PC-9 (cell line): ENCODE results near the gene MISP3. TPM values are rescaled to one million over a fixed set of nuclear protein-coding genes. Genes with fewer than 3 reads are reported as not detected.

Experiments used
- BruUV-seq: library from RNA; stranded (reverse); fragments of 400-500 nt; replicated peaks from 2 replicates; lab custom pipeline; 2021; lab: Mats Ljungman, UMichigan
- CTCF ChIA-PET: fragments of 300-600 bp; sonication (Branson Sonifier 250); formaldehyde crosslinking; loops from one replicate; lab custom pipeline; 2022; ENCODE audit warnings: antibody characterized with exemption; lab: Charles Lee
- POLR2A ChIA-PET: fragments of 300-600 bp; sonication (Branson Sonifier 250); formaldehyde crosslinking; loops from one replicate; lab custom pipeline; 2022; ENCODE audit warnings: antibody characterized with exemption; ENCODE audit not compliant: unreplicated experiment; lab: Charles Lee
- DNase-seq, 2 experiments: peaks; one replicate each; pipeline versions ENCODE4 v3.0.0 to v3.0.0-alpha.2; 2015 to 2022; ENCODE audit warnings: mixed read lengths in 1 of 2
- H2AFZ ChIP-seq: fragments of 200-600 bp; sonication (generic); 2 replicates; pipeline ENCODE4 v1.8.1; 2017; ENCODE audit warnings: antibody characterized with exemption
- H3F3A ChIP-seq: fragments of 200-600 bp; sonication (generic); 2 replicates; pipeline ENCODE4 v1.8.1; 2017; ENCODE audit warnings: antibody characterized with exemption, mild to moderate bottlenecking, low read depth; ENCODE audit not compliant: insufficient read depth
- H3K27ac ChIP-seq: fragments of 200-600 bp; sonication (generic); 2 replicates; pipeline ENCODE4 v1.6.1; 2016; ENCODE audit warnings: mixed run types
- H3K27me3 ChIP-seq: fragments of 200-600 bp; sonication (generic); 2 replicates; pipeline ENCODE4 v1.6.1; 2016; ENCODE audit warnings: low read depth, mixed run types; ENCODE audit not compliant: insufficient read depth
- H3K36me3 ChIP-seq: fragments of 200-600 bp; sonication (generic); 2 replicates; pipeline ENCODE4 v1.6.1; 2016; ENCODE audit warnings: low read depth, mixed run types
- H3K4me1 ChIP-seq: fragments of 200-600 bp; sonication (generic); replicated peaks from 2 replicates; pipeline ENCODE4 v1.6.1; 2016; ENCODE audit warnings: mixed run types; ENCODE audit not compliant: insufficient read depth
- H3K4me2 ChIP-seq: fragments of 200-600 bp; sonication (generic); 2 replicates; pipeline ENCODE4 v1.6.1; 2017; ENCODE audit warnings: mixed run types
- H3K4me3 ChIP-seq: fragments of 200-600 bp; sonication (generic); 2 replicates; pipeline ENCODE4 v1.6.1; 2016; ENCODE audit warnings: mixed run types
- H3K79me2 ChIP-seq: fragments of 200-600 bp; sonication (generic); 2 replicates; pipeline ENCODE4 v1.6.1; 2017; ENCODE audit warnings: low read depth, mixed run types
- H3K9me2 ChIP-seq: fragments of 200-600 bp; sonication (generic); 2 replicates; pipeline ENCODE4 v1.8.1; 2017; ENCODE audit warnings: mild to moderate bottlenecking; ENCODE audit not compliant: insufficient read depth
- H3K9me3 ChIP-seq: fragments of 200-600 bp; sonication (generic); 2 replicates; pipeline ENCODE4 v1.8.1; 2016; ENCODE audit warnings: low read depth; ENCODE audit not compliant: insufficient read depth
- H4K20me1 ChIP-seq: fragments of 200-600 bp; sonication (generic); 2 replicates; pipeline ENCODE4 v1.8.1; 2017; ENCODE audit not compliant: insufficient read depth
- EZH2 ChIP-seq: fragments of 200-600 bp; sonication (generic); IDR thresholded peaks from 2 replicates; pipeline ENCODE4 v1.8.0; 2017; ENCODE audit warnings: antibody characterized with exemption, low read depth
- intact Hi-C: fragments of 100-400 bp; cut with micrococcal nuclease; formaldehyde crosslinking; loops from one replicate; pipeline ENCODE4 v1.10.0; 2022; ENCODE audit not compliant: unreplicated experiment
- total RNA-seq: library from RNA; stranded (reverse); gene quantifications from 2 replicates; pipeline ENCODE4 v1.2.3, GENCODE V29; 2021
- TF ChIP-seq, protein P1 (sequence below): fragments of 200-600 bp; sonication (generic); conservative IDR thresholded peaks from 2 replicates; pipeline ENCODE4 v1.6.1; 2017; ENCODE audit warnings: mixed run types, antibody characterized with exemption, mild to moderate bottlenecking, moderate library complexity

MISP3 gene
- total RNA-seq, 1 experiment from 2014 or later = 6.7 TPM

DNA sequence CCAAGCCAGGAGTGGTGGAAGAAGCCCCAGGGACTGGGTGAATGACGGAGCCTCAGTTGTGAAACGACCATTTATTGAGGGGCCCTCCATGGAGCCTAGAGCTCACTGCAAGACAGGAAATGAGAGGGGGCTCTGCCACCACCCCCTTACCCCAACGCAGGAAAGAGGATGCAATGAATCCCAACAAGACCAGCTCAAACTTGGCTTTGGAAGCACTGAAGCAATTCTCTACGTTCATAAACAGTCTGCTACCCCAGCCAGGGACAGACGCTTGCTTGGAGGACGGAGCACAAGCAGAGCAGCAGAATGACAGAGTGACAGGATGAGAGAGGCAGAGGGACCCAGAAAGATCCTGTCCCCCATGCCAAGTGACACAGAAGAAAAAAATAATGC is 43.9 kb downstream of the MISP3 start:
- Histone ChIP-seq H3K36me3 (no peaks in the 10 kb centered on the region), H3K9me3 (no peaks in the 10 kb centered on the region), H4K20me1 (no peaks in the 10 kb centered on the region), H3K79me2 (peaks cover 20% of the 10 kb centered on the region), H3K4me3 (peak overlapping the region; percentile 82), H3K9me2 (no peaks in the 10 kb centered on the region), H3F3A (peaks cover 46% of the 10 kb centered on the region), H3K4me2 (peak overlapping the region; percentile 90), H3K27ac (no peak overlapping the region), H3K4me1 (peaks cover 21% of the 10 kb centered on the region), H2AFZ (peak overlapping the region; percentile 73; the same call in 1 of the 2 replicates), H3K27me3 (no peaks in the 10 kb centered on the region)
- ChIA-PET POLR2A (interaction anchor here (0.8 kb wide), 1 partner anchor 287 kb away, joined by 6 read pairs; no protein-coding TSS in a partner anchor), CTCF (interaction anchor here (0.6 kb wide), 1 partner anchor 81 kb away, joined by 3 read pairs; no protein-coding TSS in a partner anchor)
- no peak for DNase-seq
- no TSS peak for BruUV-seq
- intact Hi-C loops = loop anchor here (2.0 to 5.0 kb wide), 2 partner anchors 26 to 34 kb away; partner anchors contain the start of gene SAMD1
- no peak for TF ChIP-seq EZH2
- TF ChIP-seq, protein P1, sequence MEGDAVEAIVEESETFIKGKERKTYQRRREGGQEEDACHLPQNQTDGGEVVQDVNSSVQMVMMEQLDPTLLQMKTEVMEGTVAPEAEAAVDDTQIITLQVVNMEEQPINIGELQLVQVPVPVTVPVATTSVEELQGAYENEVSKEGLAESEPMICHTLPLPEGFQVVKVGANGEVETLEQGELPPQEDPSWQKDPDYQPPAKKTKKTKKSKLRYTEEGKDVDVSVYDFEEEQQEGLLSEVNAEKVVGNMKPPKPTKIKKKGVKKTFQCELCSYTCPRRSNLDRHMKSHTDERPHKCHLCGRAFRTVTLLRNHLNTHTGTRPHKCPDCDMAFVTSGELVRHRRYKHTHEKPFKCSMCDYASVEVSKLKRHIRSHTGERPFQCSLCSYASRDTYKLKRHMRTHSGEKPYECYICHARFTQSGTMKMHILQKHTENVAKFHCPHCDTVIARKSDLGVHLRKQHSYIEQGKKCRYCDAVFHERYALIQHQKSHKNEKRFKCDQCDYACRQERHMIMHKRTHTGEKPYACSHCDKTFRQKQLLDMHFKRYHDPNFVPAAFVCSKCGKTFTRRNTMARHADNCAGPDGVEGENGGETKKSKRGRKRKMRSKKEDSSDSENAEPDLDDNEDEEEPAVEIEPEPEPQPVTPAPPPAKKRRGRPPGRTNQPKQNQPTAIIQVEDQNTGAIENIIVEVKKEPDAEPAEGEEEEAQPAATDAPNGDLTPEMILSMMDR = no peak

DNA sequence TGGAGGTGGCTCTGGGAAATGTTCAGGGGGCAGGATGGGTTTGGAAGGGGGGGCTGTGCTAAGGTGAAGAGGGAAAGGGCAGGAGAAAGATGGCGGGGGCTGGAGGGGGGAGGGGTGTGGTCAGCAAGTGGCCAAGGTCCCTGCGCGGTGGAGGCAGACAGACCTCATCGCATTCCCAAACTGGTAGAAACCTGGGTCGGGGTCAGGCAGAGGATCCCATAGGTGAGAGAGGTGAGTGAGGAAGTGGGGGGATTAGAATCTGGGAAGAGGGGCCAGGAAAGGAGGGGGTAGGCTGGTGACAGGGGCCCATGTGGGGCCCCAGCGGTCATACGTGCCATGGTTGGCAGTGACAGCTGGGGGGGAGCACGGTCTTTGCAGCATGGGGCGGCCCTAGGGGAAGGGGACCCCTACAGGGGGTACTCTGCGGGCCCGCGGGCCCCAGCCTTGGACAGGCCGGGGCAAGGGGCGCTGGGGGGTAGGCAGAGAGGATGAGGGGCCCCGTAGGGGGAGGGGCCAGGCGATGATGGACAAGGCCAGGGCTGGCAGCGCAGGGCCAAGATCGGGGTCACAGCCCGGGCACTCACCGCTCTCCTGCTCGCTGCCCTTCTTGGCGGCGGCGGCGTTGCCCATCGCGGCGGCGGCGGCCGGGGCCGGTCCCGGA is 44.5 kb downstream of the MISP3 start:
- Histone ChIP-seq H2AFZ (peak overlapping the region; percentile 73), H3K27ac (no peak overlapping the region)
- intact Hi-C loops = loop anchor here (1.0 to 5.0 kb wide), 3 partner anchors 26 to 237 kb away; partner anchors contain the start of gene SAMD1

DNA sequence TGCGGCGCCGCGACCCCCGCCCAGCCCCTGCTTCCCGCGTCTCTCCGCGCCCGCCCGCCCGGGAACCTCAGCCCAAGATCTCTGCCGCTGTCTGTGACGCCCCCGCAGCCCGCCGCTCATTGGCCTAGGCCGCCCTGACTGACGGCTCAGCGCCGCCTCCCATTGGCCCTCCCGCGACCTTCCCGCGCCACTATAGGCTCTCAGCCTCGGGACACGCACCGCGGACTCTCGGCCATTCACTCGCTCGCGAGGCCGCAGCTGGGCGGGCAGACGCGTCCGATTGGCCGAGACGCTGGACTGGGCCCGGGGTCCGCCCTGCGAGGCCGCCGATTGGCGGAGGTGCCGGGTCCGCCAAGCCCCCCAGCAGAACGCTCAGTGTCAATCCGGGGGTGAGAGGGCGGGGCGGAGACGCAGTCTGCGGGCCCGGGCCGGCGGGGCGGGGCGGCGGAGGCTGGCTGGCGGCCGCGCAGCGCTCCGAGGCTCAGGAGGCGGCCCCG is 45.1 kb downstream of the MISP3 start, which contains the start of gene PRKACA:
TSS of gene PRKACA (minus strand) at position 95 of the 497 bp plus-strand sequence. CDS start 215 bp downstream, outside the sequence.
- Histone ChIP-seq H2AFZ (peak within 1 kb of the TSS; percentile 87), H3F3A (peaks cover 46% of the 10 kb centered on the region), H3K9me3 (no peaks in the 10 kb centered on the region), H4K20me1 (no peaks in the 10 kb centered on the region), H3K4me2 (peak within 1 kb of the TSS; percentile 90), H3K4me3 (peak within 1 kb of the TSS; percentile 82), H3K79me2 (peaks cover 20% of the 10 kb centered on the region), H3K36me3 (no peaks in the 10 kb centered on the region), H3K27ac (peak within 1 kb of the TSS; percentile 65), H3K27me3 (no peaks in the 10 kb centered on the region), H3K4me1 (peaks cover 21% of the 10 kb centered on the region), H3K9me2 (no peaks in the 10 kb centered on the region)
- TF ChIP-seq, protein P1 = no peak
- no peak for TF ChIP-seq EZH2
- ChIA-PET CTCF (no interaction called here), POLR2A (no interaction called here)
- DNase-seq = peak; percentile 97 to 99
- intact Hi-C loops = loop anchor here (1.0 to 5.0 kb wide), 3 partner anchors 27 to 237 kb away; partner anchors contain the start of gene SAMD1
- no TSS peak for BruUV-seq

More for the DNA sequence above, 44.5 kb downstream of the MISP3 start:
- Histone ChIP-seq H3F3A (peaks cover 46% of the 10 kb centered on the region), H3K4me2 (peak overlapping the region; percentile 90), H3K27me3 (no peaks in the 10 kb centered on the region), H3K4me1 (peaks cover 21% of the 10 kb centered on the region), H4K20me1 (no peaks in the 10 kb centered on the region), H3K36me3 (no peaks in the 10 kb centered on the region), H3K9me3 (no peaks in the 10 kb centered on the region), H3K4me3 (peak overlapping the region; percentile 82), H3K79me2 (peaks cover 20% of the 10 kb centered on the region), H3K9me2 (no peaks in the 10 kb centered on the region)
- ChIA-PET POLR2A (interaction anchor here (0.8 kb wide), 1 partner anchor 286 kb away, joined by 6 read pairs; no protein-coding TSS in a partner anchor), CTCF (no interaction called here)
- no TSS peak for BruUV-seq
- DNase-seq = peak in 1 of 2 experiments; percentile 17
- TF ChIP-seq, protein P1 = no peak
- TF ChIP-seq EZH2 = no peak
